HepG2 (cell line): ENCODE data around the gene SLC15A1.

Experiments
- BHLHE40 ChIP-seq: IDR thresholded peaks from 2 replicates; pipeline ENCODE4 v1.6.1; 2011; ENCODE audit warnings: low read length, improper control_type of control experiment
- CHD2 ChIP-seq: IDR thresholded peaks from 2 replicates; pipeline ENCODE4 v1.6.1; 2011; ENCODE audit warnings: low read depth, low read length, improper control_type of control experiment
- HMGA1 ChIP-seq: sonication (generic); formaldehyde crosslinking; conservative IDR thresholded peaks from 2 replicates; pipeline ENCODE4 v1.4.0; 2020; ENCODE audit warnings: missing genetic modification reagents
- TF ChIP-seq, protein P1 (sequence below): fragments of 450-650 bp; IDR thresholded peaks from 2 replicates; pipeline ENCODE4 v1.6.1; 2016

DNA sequence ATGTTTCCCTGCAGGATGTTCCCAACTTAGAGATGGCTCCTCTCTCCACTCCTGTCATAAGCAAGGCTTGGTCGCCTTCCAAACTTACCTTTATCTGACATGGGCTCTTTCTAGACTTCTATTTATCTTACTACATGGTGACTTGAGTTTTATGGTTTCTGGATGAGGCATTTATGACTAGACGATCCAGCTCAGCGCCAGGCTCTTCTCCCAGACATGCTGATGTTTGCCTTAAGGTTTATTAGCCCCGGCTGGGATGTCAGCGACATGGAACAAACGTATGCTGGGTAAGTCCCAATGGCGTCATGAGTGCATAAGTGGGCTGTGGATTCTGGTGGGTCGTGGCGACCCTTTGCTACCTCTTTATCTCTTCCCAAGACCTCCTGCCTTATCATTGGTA, 39.8 kb upstream of the SLC15A1 start:
- TF ChIP-seq BHLHE40 (no peak), HMGA1 (no peak), CHD2 (no peak)
- TF ChIP-seq, protein P1, sequence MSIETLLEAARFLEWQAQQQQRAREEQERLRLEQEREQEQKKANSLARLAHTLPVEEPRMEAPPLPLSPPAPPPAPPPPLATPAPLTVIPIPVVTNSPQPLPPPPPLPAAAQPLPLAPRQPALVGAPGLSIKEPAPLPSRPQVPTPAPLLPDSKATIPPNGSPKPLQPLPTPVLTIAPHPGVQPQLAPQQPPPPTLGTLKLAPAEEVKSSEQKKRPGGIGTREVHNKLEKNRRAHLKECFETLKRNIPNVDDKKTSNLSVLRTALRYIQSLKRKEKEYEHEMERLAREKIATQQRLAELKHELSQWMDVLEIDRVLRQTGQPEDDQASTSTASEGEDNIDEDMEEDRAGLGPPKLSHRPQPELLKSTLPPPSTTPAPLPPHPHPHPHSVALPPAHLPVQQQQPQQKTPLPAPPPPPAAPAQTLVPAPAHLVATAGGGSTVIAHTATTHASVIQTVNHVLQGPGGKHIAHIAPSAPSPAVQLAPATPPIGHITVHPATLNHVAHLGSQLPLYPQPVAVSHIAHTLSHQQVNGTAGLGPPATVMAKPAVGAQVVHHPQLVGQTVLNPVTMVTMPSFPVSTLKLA = no peak
